ENCODE results near the gene TVP23C.

GRCh38 chr17:15472891-15473290 lies 90.4 kb downstream of the TVP23C start:
- TF ChIP-seq, protein P1, sequence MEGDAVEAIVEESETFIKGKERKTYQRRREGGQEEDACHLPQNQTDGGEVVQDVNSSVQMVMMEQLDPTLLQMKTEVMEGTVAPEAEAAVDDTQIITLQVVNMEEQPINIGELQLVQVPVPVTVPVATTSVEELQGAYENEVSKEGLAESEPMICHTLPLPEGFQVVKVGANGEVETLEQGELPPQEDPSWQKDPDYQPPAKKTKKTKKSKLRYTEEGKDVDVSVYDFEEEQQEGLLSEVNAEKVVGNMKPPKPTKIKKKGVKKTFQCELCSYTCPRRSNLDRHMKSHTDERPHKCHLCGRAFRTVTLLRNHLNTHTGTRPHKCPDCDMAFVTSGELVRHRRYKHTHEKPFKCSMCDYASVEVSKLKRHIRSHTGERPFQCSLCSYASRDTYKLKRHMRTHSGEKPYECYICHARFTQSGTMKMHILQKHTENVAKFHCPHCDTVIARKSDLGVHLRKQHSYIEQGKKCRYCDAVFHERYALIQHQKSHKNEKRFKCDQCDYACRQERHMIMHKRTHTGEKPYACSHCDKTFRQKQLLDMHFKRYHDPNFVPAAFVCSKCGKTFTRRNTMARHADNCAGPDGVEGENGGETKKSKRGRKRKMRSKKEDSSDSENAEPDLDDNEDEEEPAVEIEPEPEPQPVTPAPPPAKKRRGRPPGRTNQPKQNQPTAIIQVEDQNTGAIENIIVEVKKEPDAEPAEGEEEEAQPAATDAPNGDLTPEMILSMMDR (IDR thresholded peaks at IDR 0.05) = no peak
- TF ChIP-seq EP300 (IDR thresholded peaks at IDR 0.05) (no peak), POLR2A (IDR thresholded peaks at IDR 0.05) (no peak)

Measured in stomach (tissue), 4 donors.